Measurements from ENCODE around the gene DAB1. TPM values are rescaled to one million over a fixed set of nuclear protein-coding genes. Genes with fewer than 3 reads are reported as not detected.

DAB1 gene
- total RNA-seq, 3 donors from 2014 or later, result not detected

DNA sequence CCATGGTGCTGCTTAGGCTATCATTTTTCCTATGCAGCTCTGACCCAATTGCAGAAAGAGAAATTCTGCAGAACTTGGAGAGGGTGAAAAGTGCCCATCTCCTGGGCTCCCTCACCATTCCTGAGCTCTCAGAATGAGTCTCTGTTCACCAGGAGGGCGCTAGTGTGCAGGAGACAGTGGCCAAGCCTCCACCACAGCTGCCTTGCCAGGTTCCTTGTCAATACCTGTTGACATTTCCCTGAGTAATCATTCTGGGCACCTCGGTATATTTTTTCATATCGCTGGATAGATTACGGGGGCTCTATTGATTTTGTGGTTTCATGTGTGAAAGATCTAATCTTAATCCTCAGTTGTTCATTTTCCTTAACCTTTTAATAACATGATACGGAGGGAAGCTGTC, 445.0 kb downstream of the DAB1 start:
- DNase-seq (no peak), ATAC-seq (no peak)
- no peaks in the 10 kb centered on the region for H3K9me3 Mint-ChIP-seq
- H3K36me3 Mint-ChIP-seq (ENCODE audit: insufficient read depth), result no peaks in the 10 kb centered on the region
- peaks cover 5% of the 10 kb centered on the region for H3K27me3 Mint-ChIP-seq (ENCODE audit: low read depth)
- no peaks in the 10 kb centered on the region for H3K4me1 Mint-ChIP-seq (ENCODE audit: low read depth)
- no peak overlapping the region for H3K4me3 Mint-ChIP-seq

DNA sequence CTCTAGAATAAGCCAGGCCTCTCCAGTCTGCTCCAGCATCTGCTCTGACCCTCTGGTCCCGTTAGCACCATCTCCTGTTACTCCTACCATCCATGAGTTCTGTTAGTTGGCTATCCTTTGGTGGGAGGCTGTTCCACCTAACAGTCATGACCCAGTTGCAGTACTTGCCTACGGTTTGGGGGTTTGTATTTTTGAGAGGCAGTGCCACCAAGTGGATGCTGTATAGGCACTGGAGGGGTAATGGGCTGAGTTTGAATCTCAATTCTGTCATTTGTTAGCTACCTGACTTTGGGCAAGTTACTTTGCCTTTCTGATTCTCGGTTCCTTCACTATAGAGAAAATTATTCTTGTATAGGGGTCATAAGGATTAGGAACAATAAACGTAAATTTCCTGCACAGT, 445.9 kb downstream of the DAB1 start:
- Mint-ChIP-seq H3K4me3 (no peak overlapping the region), H3K9me3 (no peaks in the 10 kb centered on the region), H3K4me1 (ENCODE audit: low read depth) (no peaks in the 10 kb centered on the region), H3K36me3 (ENCODE audit: insufficient read depth) (no peaks in the 10 kb centered on the region), H3K27me3 (ENCODE audit: low read depth) (peaks cover 5% of the 10 kb centered on the region)
- DNase-seq (no peak), ATAC-seq (no peak)

DNA sequence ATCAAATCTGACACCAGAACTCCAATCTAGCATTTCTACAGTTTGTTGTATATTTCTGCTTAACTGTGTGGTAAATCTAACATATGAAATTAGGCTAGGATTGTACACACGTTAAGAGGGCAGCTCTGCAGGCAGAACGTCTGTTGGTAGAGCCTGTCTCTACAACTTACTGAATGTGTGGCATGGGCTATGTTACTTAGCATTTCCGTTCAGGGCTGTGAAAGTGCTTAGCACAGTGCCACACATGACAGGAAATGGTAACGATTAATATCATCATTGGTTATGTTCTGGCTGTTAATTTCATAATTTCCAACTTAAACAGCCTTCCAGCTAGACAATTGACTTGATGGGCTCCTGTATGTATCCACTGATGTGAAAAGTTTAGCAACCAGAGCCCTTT, 448.4 kb downstream of the DAB1 start:
- ATAC-seq, result no peak
- no peak for DNase-seq
- H3K27me3 Mint-ChIP-seq (ENCODE audit: low read depth), result peaks cover 1% of the 10 kb centered on the region
- H3K36me3 Mint-ChIP-seq (ENCODE audit: insufficient read depth), result no peaks in the 10 kb centered on the region
- H3K4me1 Mint-ChIP-seq (ENCODE audit: low read depth), result no peaks in the 10 kb centered on the region
- H3K4me3 Mint-ChIP-seq, result no peak overlapping the region
- no peaks in the 10 kb centered on the region for H3K9me3 Mint-ChIP-seq

DNA sequence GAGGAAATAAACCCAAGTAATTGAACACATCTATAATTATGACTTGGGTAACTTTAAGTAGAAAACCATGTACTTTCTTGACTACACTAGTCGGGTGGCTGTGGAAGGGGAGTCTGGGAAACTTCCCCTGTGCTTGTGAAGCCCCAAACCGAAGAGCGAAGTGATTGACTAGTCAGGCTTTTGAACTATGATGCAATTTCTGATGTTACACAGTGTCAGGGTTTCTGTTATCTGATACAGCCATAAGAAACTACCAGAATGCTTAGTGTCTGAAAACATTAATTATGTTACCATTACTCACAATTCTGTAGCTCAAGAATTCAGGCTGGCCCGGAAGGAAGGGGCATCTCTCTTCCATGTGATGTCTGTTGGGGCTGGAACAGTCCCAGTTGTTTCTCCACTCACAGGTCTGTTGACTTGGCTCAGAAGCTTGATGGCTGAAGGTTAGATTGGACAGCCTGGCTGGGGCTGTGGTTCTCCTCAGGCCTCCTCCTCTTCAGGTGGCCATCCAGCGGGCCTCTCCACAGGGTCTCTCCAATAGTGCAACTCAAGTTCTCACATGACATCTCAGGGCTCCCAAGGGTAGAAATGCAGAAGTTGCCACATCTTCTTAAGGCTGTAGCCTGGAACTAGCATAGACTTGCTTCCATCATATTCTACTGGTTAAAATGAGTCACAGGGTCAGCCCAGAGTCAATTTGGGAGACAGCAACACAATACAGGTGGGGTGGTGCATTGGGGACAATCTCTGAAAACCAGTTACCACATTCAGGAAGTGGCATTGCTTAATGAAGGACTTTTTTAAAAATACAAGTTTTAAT, 449.7 kb downstream of the DAB1 start:
- H3K4me1 Mint-ChIP-seq (ENCODE audit: low read depth), result no peaks in the 10 kb centered on the region
- no peak for DNase-seq
- H3K27me3 Mint-ChIP-seq (ENCODE audit: low read depth), result peaks cover 1% of the 10 kb centered on the region
- H3K9me3 Mint-ChIP-seq, result no peaks in the 10 kb centered on the region
- H3K36me3 Mint-ChIP-seq (ENCODE audit: insufficient read depth), result no peaks in the 10 kb centered on the region
- no peak for ATAC-seq
- no peak overlapping the region for H3K4me3 Mint-ChIP-seq

DNA sequence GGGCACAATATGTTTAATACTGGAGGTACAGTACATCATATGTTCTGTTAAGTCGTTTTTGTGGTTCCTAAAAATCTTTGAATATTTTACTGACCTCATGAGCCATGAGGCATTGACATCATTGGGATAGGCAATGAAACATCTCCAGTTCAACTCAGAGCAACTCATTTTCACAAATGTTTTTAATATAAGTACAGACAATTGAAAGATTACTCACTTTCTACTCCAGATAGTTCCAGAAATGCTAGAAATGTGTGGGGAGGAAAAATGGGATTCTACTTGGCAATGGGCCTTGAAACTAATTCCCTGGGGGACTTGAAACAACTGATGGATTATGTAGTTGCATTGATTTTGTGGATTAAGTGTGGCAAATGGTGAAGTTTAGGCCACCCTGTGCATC, 450.9 kb downstream of the DAB1 start:
- Mint-ChIP-seq H3K27me3 (ENCODE audit: low read depth) (peaks cover 1% of the 10 kb centered on the region), H3K36me3 (ENCODE audit: insufficient read depth) (no peaks in the 10 kb centered on the region), H3K9me3 (no peaks in the 10 kb centered on the region), H3K4me3 (no peak overlapping the region), H3K4me1 (ENCODE audit: low read depth) (no peaks in the 10 kb centered on the region)
- no peak for ATAC-seq
- no peak for DNase-seq

DNA sequence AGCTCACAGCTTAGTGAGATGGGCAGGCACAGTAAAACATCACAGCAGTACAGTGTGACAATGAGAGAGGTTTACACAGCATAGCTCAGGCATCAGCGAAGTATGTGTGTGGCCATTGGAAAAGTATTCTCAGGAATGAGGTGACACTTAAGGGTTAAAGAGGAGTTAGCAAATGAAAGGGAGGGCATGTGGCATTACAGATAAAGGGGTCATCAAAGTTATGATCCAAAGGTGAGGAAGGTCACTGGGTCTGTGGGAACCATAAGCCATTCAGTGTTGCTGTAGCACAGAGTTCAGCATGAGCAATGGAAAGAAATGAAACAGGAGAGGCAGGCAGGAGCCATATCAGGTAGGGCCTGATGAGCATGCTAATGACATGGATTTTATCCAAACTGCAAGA, 453.6 kb downstream of the DAB1 start:
- ATAC-seq, result no peak
- Mint-ChIP-seq H3K4me3 (no peak overlapping the region), H3K9me3 (no peaks in the 10 kb centered on the region), H3K27me3 (ENCODE audit: low read depth) (no peaks in the 10 kb centered on the region), H3K36me3 (ENCODE audit: insufficient read depth) (no peaks in the 10 kb centered on the region), H3K4me1 (ENCODE audit: low read depth) (no peaks in the 10 kb centered on the region)
- no peak for DNase-seq

DNA sequence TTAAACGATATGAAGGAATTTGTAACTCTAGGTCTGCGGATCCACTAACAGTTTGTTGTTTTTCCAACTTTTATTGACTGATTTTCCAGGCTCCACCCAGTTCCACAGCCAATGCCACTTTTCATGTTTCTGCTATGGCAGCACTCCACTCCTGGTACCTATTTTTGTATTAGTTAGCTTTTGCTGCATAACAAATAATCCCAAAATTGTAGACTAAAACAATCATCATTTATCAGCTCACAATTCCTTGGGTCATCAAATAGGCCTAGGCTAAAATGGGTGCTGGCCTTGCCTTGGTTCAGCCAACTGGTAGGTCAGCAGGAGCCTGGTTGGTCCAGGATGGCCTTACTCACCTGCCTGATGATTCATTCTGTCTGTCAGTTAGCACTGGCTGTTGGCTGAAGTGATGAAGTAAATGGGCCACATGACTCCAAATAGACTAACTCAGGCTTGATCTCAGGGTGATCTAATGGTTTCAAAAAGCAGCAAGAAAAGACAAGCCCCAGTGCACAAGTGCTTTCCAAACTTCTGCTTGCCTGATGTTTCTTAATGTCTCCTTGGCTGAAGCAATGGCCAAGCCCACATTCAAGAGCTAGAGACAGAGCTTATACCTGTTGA, 454.9 kb downstream of the DAB1 start:
- ATAC-seq (no peak), DNase-seq (no peak)
- no peaks in the 10 kb centered on the region for H3K9me3 Mint-ChIP-seq
- H3K36me3 Mint-ChIP-seq (ENCODE audit: insufficient read depth), result no peaks in the 10 kb centered on the region
- no peaks in the 10 kb centered on the region for H3K27me3 Mint-ChIP-seq (ENCODE audit: low read depth)
- H3K4me3 Mint-ChIP-seq, result no peak overlapping the region
- no peaks in the 10 kb centered on the region for H3K4me1 Mint-ChIP-seq (ENCODE audit: low read depth)

DNA sequence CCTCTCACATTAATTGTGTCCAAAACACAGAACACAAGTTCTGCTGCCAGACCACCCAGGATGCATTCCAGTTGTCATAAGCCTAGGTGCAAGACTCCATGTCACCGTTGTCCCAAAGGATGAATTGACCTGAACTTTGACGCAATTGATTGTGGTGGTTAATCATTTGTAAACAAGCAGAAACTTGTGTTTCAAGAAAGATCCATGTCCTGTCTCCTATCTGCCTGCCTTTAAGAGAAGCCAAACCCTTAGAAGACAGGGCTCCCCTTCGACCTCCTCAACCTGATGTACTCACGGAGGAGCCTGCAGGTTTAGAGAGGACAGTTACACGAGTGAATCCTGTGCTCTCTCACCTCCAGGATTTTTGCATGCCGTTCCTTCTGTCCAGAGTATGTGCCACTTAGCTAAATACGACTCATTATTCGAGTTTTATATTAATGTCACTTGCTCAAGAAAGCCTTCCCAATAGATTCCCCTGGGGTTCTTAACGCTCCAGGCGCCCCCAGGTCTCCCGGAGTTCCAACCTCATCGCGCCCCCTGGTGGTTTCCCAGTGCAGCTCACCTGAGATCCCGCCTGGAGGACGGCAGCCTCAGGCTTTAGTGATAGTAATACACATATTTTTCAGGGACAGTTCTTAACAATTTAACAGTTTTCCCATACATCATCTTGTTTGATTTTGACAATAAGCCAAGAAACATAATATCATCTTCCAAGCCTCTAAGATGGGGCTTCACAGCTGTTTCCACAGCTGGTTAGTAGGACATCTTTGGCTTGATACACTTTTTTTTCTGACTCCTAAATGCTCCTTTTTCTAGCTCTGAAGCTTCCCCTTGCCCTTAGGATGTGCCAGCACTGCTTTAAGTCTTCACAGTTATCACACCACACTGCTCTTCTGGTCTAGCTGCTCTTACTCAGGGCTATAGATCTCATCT, 455.7 kb downstream of the DAB1 start:
- ATAC-seq, result no peak
- no peak overlapping the region for H3K4me3 Mint-ChIP-seq
- H3K4me1 Mint-ChIP-seq (ENCODE audit: low read depth), result no peaks in the 10 kb centered on the region
- no peaks in the 10 kb centered on the region for H3K36me3 Mint-ChIP-seq (ENCODE audit: insufficient read depth)
- no peak for DNase-seq
- no peaks in the 10 kb centered on the region for H3K27me3 Mint-ChIP-seq (ENCODE audit: low read depth)
- H3K9me3 Mint-ChIP-seq, result no peaks in the 10 kb centered on the region

DNA sequence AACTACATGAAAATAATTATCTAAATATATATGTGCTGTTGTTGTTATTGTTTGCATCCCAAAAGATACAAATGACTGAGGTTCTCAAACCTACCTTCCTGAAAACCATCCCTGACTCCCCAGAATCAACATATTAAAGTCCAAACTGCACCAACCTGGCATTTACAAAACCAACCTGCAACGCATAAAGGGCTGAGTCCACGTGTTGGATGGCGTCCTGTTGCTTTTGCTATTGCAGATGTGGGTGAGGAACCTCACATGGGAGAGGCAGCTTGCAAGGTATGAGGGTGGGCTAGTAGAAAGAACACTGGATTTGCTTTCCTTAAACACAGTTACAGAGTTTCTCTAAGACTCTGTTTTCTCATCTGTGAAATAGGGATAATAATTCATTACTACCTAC, 456.5 kb downstream of the DAB1 start:
- H3K4me3 Mint-ChIP-seq, result no peak overlapping the region
- H3K9me3 Mint-ChIP-seq, result no peaks in the 10 kb centered on the region
- no peaks in the 10 kb centered on the region for H3K4me1 Mint-ChIP-seq (ENCODE audit: low read depth)
- no peaks in the 10 kb centered on the region for H3K27me3 Mint-ChIP-seq (ENCODE audit: low read depth)
- ATAC-seq (no peak), DNase-seq (no peak)
- H3K36me3 Mint-ChIP-seq (ENCODE audit: insufficient read depth), result no peaks in the 10 kb centered on the region

DNA sequence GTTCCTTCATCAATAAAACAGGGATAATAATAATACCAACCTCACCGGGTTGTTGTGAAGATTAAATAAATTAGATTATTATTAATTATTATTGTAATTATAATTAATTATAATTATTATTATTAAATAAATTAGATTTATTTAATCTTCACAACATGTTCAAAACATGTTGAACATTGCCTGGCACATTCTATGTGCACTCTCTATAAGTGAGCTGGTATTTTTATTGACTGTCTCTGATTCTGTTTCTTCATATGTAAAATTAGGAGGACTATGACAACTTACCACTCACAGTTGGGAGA, 457.2 kb downstream of the DAB1 start:
- H3K9me3 Mint-ChIP-seq, result no peaks in the 10 kb centered on the region
- no peaks in the 10 kb centered on the region for H3K27me3 Mint-ChIP-seq (ENCODE audit: low read depth)
- ATAC-seq (no peak), DNase-seq (no peak)
- H3K4me1 Mint-ChIP-seq (ENCODE audit: low read depth), result no peaks in the 10 kb centered on the region
- H3K4me3 Mint-ChIP-seq, result no peak overlapping the region
- H3K36me3 Mint-ChIP-seq (ENCODE audit: insufficient read depth), result no peaks in the 10 kb centered on the region

DNA sequence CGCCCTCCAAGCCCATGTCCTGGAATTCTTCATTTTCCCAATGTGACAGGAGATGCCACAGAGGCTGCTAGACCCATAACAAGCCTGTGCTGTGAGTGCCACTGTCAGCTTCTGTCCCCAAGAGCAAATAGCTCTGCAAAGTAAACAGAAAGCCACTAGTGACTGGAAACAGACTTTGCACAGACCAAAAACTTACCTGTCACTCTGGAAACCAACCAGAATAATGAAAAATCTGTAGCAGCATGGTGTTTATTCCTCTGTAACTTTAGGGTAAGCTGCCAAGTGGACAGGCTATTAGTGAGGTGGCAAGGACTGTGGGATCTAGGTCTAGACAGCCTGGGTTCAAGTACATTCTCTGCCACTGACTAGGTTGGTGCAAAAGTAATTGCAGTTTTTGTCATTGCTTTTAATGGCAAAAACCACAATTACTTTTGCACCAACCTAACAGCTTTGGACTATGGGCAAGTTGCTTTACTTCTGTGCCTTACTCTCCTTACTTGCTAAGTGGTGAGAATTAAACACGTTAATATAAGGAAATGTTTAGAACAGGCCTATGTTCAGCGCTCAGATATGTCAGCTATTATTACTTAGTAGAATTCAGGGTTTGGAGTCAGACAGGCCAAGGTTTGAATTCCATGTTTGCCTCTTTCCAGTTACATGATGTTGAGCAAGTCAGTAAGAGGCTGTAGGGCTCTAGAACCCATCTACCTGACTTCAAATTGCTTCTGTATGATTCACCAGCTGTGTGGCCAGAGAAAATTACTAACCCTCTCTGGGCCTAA, 457.8 kb downstream of the DAB1 start, which contains the start of gene C8B:
C8B (minus strand) TSS at position 100 of the 782 bp plus-strand sequence; CDS start at position 33, 67 bp downstream.
- Mint-ChIP-seq H3K27me3 (ENCODE audit: low read depth) (no peaks in the 10 kb centered on the region), H3K4me1 (ENCODE audit: low read depth) (no peaks in the 10 kb centered on the region), H3K4me3 (no peak within 1 kb of the TSS), H3K9me3 (no peaks in the 10 kb centered on the region), H3K36me3 (ENCODE audit: insufficient read depth) (no peaks in the 10 kb centered on the region)
- DNase-seq, result no peak
- ATAC-seq, result no peak

DNA sequence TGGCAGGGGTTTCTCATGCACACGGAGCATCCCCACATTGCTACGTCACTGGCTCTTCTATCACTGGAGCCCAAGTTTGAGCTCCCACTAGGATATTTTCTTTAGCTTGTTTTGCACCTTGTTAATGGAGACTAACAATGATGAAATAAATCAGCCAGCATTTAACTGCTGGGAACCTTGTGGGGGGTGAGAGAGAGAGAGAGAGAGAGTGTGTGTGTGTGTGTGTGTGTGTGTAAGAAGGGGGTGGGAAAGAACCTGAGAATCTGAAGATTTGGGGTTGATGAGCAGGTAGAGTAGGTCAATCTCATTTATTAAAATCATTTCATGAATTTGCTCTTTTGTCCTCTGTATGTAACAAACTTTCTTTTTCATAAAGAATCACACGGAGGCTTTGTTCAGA, 458.7 kb downstream of the DAB1 start:
- H3K9me3 Mint-ChIP-seq, result no peaks in the 10 kb centered on the region
- no peak for ATAC-seq
- no peaks in the 10 kb centered on the region for H3K27me3 Mint-ChIP-seq (ENCODE audit: low read depth)
- H3K36me3 Mint-ChIP-seq (ENCODE audit: insufficient read depth), result no peaks in the 10 kb centered on the region
- no peaks in the 10 kb centered on the region for H3K4me1 Mint-ChIP-seq (ENCODE audit: low read depth)
- no peak for DNase-seq
- no peak overlapping the region for H3K4me3 Mint-ChIP-seq

DNA sequence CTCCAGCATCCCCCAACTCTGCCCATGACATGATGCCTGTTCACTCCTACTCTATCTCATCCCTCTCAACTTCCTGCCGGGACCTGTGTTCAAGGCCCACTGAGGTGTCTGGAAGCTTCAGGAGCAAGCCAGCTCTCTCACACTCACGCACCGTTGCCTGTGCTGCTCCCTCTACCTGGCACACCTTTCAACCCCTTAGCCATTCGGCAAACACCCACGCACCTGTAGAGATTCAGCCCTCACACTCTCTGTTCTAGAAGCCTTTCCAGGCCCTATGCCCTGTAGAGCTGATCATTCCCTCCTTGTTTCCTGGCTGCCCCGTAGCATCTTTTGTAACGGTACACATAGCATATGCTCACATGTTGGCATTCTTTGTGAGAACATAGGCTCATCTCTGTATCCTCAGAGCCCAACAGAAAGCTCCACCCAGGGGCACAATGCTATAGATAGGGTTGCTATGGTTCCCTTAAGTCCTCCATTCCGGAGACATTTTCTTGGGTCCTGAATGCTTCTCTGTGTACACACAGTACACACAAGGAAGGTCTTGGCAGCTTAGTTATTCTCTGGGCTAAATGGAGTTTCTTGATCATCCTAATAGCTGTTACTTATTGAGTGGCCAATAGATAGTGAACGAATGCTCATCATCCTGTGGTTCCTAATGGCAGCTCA, 459.4 kb downstream of the DAB1 start:
- H3K9me3 Mint-ChIP-seq, result no peaks in the 10 kb centered on the region
- no peaks in the 10 kb centered on the region for H3K4me1 Mint-ChIP-seq (ENCODE audit: low read depth)
- no peaks in the 10 kb centered on the region for H3K36me3 Mint-ChIP-seq (ENCODE audit: insufficient read depth)

DNA sequence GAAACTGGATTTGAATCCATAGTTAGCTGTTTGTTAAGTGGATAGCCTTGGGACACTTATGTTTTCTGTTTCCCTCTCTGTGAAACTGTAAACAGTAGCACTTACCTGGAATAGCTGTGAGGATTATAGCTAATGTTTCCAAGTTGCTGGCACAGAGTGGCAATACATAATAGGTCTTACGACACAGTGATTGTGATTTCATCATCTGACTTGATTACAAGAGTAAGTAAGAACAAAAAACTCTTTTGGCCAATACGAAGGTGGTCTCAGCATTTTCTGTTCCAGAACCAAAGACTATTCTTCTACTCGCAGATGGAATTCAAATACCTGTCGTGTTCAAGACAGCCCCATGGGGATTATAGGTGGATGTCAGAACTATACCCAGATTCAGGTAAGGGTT, 460.2 kb downstream of the DAB1 start:
- ATAC-seq, result no peak
- H3K36me3 Mint-ChIP-seq (ENCODE audit: insufficient read depth), result no peaks in the 10 kb centered on the region
- H3K9me3 Mint-ChIP-seq, result no peaks in the 10 kb centered on the region
- no peak overlapping the region for H3K4me3 Mint-ChIP-seq
- no peaks in the 10 kb centered on the region for H3K4me1 Mint-ChIP-seq (ENCODE audit: low read depth)
- no peak for DNase-seq
- H3K27me3 Mint-ChIP-seq (ENCODE audit: low read depth), result no peaks in the 10 kb centered on the region

More for the DNA sequence above, 459.4 kb downstream of the DAB1 start:
- H3K27me3 Mint-ChIP-seq (ENCODE audit: low read depth), result no peaks in the 10 kb centered on the region
- DNase-seq (no peak), ATAC-seq (no peak)
- no peak overlapping the region for H3K4me3 Mint-ChIP-seq
